Calu3 (cell line): ENCODE results near the gene MMD2. TPM values are rescaled to one million over a fixed set of nuclear protein-coding genes. Genes with fewer than 3 reads are reported as not detected.
A peak's percentile ranks its signal among the peaks of the same experiment; 100 is the strongest.

Experiments
- BruUV-seq: library from RNA; stranded (reverse); fragments of 400-500 nt; replicated peaks from 2 replicates; lab custom pipeline; 2021; lab: Mats Ljungman, UMichigan
- CTCF ChIA-PET: fragments of 300-600 bp; sonication (Branson Sonifier 250); formaldehyde crosslinking; loops from one replicate; lab custom pipeline; 2022; ENCODE audit warnings: antibody characterized with exemption; lab: Charles Lee
- DNase-seq: peaks from one replicate; pipeline ENCODE4 v3.0.0; 2022
- H3K27ac Mint-ChIP-seq: one replicate; pipeline ENCODE4 v1.8.0; 2022; ENCODE audit warnings: mixed read lengths; ENCODE audit not compliant: unreplicated experiment
- H3K27me3 Mint-ChIP-seq: one replicate; pipeline ENCODE4 v1.8.0; 2022; ENCODE audit warnings: mixed read lengths; ENCODE audit not compliant: unreplicated experiment
- H3K36me3 Mint-ChIP-seq: one replicate; pipeline ENCODE4 v1.8.0; 2022; ENCODE audit warnings: mild to moderate bottlenecking, moderate library complexity, mixed read lengths; ENCODE audit not compliant: insufficient read depth, unreplicated experiment
- H3K4me1 Mint-ChIP-seq: one replicate; pipeline ENCODE4 v1.8.0; 2022; ENCODE audit warnings: mild to moderate bottlenecking, low read depth, mixed read lengths; ENCODE audit not compliant: unreplicated experiment
- H3K4me3 Mint-ChIP-seq: one replicate; pipeline ENCODE4 v1.8.0; 2022; ENCODE audit warnings: mild to moderate bottlenecking, low read depth, moderate library complexity, mixed read lengths; ENCODE audit not compliant: unreplicated experiment
- H3K9me3 Mint-ChIP-seq: one replicate; pipeline ENCODE4 v1.8.0; 2022; ENCODE audit warnings: low read depth, mixed read lengths; ENCODE audit not compliant: unreplicated experiment
- intact Hi-C: fragments of 100-400 bp; cut with micrococcal nuclease; formaldehyde crosslinking; loops from one replicate; pipeline ENCODE4 v1.10.0; 2022; ENCODE audit not compliant: unreplicated experiment
- total RNA-seq: library from RNA; stranded (reverse); gene quantifications from 2 replicates; pipeline ENCODE4 v1.2.3, GENCODE V29; 2022
- TF ChIP-seq, protein P1 (sequence below): fragments of 200-600 bp; IDR thresholded peaks from one replicate; pipeline ENCODE4 v1.8.0; 2022; ENCODE audit warnings: antibody characterized with exemption; ENCODE audit not compliant: unreplicated experiment

The MMD2 gene
- total RNA-seq, 1 experiment from 2014 or later: not detected

DNA sequence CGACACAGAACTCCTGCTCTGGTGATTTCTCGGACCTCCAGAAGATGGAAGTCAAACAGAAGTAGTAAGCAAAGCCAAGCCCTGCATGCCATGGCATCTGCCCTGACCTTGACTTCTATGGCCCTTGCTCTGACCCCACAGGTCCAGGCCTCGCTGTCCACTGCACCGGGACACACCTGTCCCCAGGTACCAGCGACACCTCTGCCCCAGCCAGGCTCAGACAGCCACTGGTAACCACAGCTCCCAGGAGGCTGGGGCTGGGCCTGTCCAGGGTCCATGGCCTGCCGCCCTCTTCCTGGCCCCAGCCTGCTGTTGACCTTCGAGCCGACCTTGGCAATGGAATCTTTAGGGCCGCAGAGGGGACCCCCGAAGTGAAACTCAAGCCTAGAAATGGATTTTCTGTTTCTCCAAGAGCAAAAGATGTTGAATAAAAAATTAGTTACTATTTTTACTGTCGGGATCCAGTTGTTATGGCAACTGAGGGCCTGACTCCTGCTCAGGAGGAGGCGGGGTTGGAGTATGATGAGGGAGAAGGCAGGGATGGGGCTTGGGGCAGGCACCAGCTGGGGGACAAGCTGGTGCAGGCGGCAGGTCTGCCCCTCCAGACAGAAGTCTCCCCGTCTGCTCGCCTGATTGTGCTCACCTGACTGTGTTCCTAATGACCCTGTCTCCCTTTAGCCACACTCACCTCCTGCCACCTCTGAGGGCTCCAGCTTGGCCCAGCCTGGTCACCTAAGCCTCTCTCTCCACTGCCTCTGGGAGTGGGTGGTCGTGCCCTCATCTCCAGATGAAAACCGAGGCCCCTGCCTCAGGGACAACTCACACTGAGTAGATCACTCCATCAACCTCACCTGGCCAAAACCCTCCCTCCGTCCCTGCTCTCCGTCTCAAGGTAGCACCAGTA, 4.1 kb upstream of the MMD2 start:
- no peak overlapping the region for H3K4me3 Mint-ChIP-seq
- BruUV-seq: no TSS peak
- no peak for DNase-seq
- H3K4me1 Mint-ChIP-seq: no peaks in the 10 kb centered on the region
- no peaks in the 10 kb centered on the region for H3K36me3 Mint-ChIP-seq
- TF ChIP-seq, protein P1, sequence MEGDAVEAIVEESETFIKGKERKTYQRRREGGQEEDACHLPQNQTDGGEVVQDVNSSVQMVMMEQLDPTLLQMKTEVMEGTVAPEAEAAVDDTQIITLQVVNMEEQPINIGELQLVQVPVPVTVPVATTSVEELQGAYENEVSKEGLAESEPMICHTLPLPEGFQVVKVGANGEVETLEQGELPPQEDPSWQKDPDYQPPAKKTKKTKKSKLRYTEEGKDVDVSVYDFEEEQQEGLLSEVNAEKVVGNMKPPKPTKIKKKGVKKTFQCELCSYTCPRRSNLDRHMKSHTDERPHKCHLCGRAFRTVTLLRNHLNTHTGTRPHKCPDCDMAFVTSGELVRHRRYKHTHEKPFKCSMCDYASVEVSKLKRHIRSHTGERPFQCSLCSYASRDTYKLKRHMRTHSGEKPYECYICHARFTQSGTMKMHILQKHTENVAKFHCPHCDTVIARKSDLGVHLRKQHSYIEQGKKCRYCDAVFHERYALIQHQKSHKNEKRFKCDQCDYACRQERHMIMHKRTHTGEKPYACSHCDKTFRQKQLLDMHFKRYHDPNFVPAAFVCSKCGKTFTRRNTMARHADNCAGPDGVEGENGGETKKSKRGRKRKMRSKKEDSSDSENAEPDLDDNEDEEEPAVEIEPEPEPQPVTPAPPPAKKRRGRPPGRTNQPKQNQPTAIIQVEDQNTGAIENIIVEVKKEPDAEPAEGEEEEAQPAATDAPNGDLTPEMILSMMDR: no peak
- CTCF ChIA-PET: no interaction called here
- H3K27me3 Mint-ChIP-seq: peaks cover 54% of the 10 kb centered on the region
- H3K9me3 Mint-ChIP-seq: no peaks in the 10 kb centered on the region
- intact Hi-C loops: no loop called here
- H3K27ac Mint-ChIP-seq: no peak overlapping the region

DNA sequence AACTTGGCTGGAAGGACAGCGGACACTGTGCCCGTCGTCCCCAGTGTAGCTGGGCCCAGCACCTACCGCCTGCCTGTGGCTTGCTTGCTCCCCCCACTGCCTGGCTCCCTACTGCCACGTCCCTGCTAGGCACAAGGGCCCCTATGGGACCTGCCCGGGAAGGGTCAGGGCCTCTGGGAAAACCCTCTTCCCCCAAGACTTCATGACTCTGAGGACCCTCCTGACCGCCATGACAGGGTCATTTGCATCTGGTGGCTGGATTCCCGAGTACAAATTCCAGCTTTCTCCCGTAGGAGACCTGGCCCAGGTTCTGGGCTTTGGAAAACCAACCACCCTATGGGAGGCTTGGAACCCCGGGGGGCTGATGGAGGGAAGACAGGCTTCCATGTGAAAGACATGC, 1.4 kb upstream of the MMD2 start:
- CTCF ChIA-PET: no interaction called here
- no TSS peak for BruUV-seq
- H3K4me1 Mint-ChIP-seq: no peaks in the 10 kb centered on the region
- peaks cover 49% of the 10 kb centered on the region for H3K27me3 Mint-ChIP-seq
- DNase-seq: peak; percentile 37
- no peak overlapping the region for H3K27ac Mint-ChIP-seq
- TF ChIP-seq, protein P1: peak; percentile 15
- no peaks in the 10 kb centered on the region for H3K9me3 Mint-ChIP-seq
- no peaks in the 10 kb centered on the region for H3K36me3 Mint-ChIP-seq
- intact Hi-C loops: no loop called here
- no peak overlapping the region for H3K4me3 Mint-ChIP-seq

GRCh38 chr7:4959893-4960292, 906 bp upstream of the MMD2 start:
- intact Hi-C loops: no loop called here
- Mint-ChIP-seq H3K4me3 (no peak overlapping the region), H3K9me3 (no peaks in the 10 kb centered on the region), H3K27ac (no peak overlapping the region), H3K4me1 (no peaks in the 10 kb centered on the region), H3K36me3 (no peaks in the 10 kb centered on the region), H3K27me3 (peaks cover 49% of the 10 kb centered on the region)
- DNase-seq: no peak
- TF ChIP-seq, protein P1: no peak
- CTCF ChIA-PET: no interaction called here
- no TSS peak for BruUV-seq

- CTCF ChIA-PET: no interaction called here
- DNase-seq: no peak
- H3K9me3 Mint-ChIP-seq: no peaks in the 10 kb centered on the region
- intact Hi-C loops: no loop called here
- H3K27ac Mint-ChIP-seq: no peak overlapping the region
- no peak overlapping the region for H3K4me3 Mint-ChIP-seq
- H3K27me3 Mint-ChIP-seq: peaks cover 49% of the 10 kb centered on the region
- TF ChIP-seq, protein P1: no peak
- BruUV-seq: no TSS peak
- no peaks in the 10 kb centered on the region for H3K36me3 Mint-ChIP-seq
- H3K4me1 Mint-ChIP-seq: no peaks in the 10 kb centered on the region
These were observed 319 bp upstream of the MMD2 start for GRCh38 chr7:4959306-4959705.
